SH-SY5Y (cell line): ENCODE measurements around the gene IGFN1.

Source experiments
- GATA2 ChIP-seq: IDR thresholded peaks from 2 replicates; pipeline ENCODE4 v1.6.1; 2011; ENCODE audit warnings: mild to moderate bottlenecking, low read depth, low read length
- GATA3 ChIP-seq: IDR thresholded peaks from 2 replicates; pipeline ENCODE4 v1.6.1; 2011; ENCODE audit warnings: low read depth, mild to moderate bottlenecking, low read length, moderate library complexity

The IGFN1 gene

DNA sequence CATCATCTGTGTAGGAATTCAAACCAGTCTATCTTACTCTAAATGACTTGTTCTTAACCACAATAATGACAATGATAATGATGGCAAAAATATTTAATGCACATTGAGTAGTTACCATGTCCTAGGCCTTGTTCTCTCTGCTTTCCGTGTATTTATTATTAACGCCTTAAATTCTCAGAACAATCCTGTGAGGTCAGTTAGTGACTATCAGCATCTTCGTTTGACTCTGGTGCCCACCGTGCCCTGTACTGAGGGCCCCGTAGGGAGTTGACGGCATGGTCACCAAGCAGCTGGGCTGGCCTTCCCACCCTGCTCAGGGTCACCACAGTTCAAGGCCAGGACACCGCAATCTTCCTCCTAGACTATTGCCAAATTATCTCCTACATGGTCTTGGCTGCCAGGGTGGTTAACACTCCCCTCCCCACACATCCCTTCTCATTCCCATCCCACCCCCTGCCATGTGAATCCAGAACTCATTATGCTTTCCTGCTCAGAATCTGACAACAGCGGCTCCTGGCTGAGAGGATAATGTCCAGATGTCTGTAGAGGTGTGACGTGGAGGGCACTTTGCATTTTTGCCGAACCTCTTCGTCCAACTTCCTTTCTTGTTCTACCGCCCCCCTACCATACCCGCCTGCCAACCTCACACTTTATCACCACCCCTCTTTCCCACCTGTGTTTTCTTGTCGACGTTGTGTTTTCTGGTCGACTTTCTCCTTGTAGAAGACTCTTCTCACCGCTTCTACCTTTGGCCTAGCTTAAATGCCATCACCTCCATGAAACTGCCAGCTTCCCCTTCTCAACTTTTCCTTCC is 33.4 kb downstream of the IGFN1 start:
- TF ChIP-seq GATA2 (no peak), GATA3 (no peak)

GRCh38 chr1:201224666-201225370 is 34.2 kb downstream of the IGFN1 start:
- TF ChIP-seq GATA3: no peak
- TF ChIP-seq GATA2: no peak

- TF ChIP-seq GATA3 (no peak), GATA2 (no peak)
Measured at GRCh38 chr1:201226178-201226514, 35.5 kb downstream of the IGFN1 start.

DNA sequence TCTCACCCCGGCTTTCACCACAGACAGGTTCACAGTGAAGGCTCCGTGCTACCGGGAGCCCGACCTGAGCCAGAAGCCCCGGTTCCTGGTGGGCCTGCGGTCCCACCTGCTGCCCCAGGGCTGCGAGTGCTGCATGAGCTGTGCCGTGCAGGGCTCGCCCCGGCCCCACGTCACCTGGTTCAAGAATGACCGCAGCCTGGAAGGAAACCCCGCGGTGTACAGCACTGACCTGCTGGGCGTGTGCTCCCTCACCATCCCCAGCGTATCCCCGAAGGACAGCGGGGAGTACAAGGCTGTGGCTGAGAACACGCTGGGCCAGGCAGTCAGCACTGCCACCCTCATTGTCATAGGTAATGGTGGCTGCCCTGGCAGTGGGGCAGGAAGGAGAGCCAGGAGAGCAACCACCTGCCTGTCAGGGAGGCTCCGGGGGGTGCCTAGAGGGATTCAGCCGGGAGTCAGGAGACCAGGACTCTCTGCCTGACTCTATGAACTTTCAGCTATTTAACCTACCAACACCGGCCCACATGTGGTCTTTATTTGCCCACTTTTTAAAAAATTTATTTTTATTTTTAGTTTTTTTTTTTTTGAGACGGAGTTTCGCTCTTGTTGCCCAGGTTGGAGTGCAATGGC is 36.4 kb downstream of the IGFN1 start:
- no peak for TF ChIP-seq GATA3
- TF ChIP-seq GATA2: no peak

DNA sequence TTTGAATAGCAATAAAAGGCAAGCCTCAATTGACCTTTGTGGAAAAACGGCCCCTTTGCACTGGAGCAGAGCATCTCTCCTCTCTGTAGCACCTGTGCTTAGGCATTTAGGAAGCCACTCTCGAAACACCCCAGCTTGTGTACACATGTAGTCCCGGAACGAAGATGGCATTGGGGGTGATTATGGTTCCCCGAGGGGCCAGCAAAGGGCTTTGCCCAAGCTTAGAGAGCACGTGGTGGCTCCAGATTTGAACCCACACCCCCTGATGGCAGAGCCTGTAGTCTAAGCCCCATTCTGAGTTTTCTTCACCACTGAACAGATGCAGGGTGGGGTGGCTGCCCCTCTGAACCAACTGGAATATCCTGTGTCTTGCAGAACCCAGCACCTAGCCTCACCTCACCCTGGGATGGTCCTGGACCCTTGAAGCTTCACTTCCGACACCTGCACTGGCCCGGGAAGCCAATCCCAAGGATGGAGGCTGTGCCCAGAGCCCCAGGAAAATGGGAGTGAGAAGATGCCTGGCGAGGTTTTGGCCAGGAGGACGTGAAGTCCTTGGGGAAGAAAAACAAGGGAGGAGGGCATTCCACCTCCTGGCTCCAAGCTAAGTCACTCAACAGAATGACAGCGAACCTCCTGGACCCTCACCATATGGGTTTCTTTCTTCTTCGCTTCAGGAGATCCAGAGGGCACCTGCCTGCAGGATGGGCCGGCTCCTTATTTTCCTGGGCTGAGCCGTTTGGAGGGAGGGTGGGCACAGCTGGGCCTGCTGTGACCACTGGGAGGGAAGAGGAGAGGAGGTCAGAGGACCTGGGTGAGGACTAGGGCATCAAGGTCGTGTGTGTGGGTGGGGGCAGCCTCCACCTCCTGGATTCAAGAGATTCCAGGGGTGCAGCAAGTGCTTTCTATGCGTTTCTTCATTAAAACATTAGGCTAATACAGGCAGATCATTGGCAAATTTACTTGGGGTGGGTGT is 37.7 kb downstream of the IGFN1 start:
- TF ChIP-seq GATA3 (no peak), GATA2 (no peak)

DNA sequence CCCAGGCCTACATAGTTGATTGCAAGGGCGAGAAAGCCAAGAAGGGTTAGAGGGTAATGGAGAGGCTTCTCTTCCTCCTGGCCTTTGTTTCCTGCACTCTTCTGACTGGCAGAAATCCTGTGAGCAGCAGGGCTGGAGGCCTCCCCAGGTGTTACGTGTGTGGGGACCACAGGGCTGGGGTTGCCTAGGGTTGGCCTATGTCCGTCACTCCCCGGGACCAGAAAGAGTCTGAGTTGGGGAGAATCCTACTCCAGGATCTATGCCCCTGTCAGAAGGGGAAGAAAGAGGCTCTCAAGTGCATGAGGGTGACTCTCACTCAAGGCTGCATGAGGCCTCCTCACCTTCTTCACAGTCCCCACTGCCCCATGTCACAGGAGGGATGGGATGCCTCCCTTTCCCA is 38.5 kb downstream of the IGFN1 start:
- TF ChIP-seq GATA2: no peak
- TF ChIP-seq GATA3: no peak

- TF ChIP-seq GATA2: no peak
- no peak for TF ChIP-seq GATA3
Measured at GRCh38 chr1:201229771-201230635, 39.4 kb downstream of the IGFN1 start.

DNA sequence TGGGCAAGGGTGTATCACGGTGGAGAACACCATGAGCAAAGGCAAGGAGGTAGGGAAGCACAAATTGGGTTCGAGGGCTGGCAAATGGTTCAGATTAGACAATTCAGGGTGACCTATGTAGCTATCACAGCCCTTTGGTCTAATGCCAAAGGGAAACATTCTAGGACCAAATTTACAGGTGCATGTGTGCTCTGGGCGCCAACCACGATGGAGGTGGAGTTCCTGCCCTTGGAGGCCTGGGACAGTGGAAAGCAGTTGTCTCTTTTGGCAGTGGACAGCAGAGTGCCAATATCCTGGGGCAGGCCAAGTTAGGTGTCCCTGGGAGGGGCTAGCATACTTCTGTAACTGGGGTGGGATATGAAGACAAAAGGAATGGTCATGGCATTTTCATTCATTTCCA is 40.1 kb downstream of the IGFN1 start:
- TF ChIP-seq GATA3 (no peak), GATA2 (no peak)

DNA sequence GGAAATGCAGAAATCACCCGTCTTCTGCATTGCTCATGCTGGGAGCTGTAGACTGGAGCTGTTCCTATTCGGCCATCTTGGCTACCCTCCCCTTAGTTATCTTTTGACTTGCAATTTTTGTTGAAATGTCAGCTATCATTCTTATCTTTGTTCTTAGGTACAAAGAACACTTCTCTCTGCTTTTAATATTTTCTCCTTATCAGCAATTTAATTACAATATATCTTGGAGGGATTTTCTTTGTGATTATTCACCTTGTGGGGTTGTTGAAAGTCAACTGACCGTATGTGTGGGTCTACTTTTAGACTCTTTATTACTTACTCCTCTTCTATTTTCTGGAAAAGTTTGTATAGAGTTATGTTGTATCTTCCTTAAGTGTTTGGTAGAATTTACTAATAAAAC is 49.5 kb downstream of the IGFN1 start:
- TF ChIP-seq GATA3 (no peak), GATA2 (no peak)

- TF ChIP-seq GATA3 (no peak), GATA2 (no peak)
Measured at GRCh38 chr1:201241736-201242135, 51.1 kb downstream of the IGFN1 start.

GRCh38 chr1:201245082-201245481 is 54.5 kb downstream of the IGFN1 start:
- TF ChIP-seq GATA2 (no peak), GATA3 (no peak)

DNA sequence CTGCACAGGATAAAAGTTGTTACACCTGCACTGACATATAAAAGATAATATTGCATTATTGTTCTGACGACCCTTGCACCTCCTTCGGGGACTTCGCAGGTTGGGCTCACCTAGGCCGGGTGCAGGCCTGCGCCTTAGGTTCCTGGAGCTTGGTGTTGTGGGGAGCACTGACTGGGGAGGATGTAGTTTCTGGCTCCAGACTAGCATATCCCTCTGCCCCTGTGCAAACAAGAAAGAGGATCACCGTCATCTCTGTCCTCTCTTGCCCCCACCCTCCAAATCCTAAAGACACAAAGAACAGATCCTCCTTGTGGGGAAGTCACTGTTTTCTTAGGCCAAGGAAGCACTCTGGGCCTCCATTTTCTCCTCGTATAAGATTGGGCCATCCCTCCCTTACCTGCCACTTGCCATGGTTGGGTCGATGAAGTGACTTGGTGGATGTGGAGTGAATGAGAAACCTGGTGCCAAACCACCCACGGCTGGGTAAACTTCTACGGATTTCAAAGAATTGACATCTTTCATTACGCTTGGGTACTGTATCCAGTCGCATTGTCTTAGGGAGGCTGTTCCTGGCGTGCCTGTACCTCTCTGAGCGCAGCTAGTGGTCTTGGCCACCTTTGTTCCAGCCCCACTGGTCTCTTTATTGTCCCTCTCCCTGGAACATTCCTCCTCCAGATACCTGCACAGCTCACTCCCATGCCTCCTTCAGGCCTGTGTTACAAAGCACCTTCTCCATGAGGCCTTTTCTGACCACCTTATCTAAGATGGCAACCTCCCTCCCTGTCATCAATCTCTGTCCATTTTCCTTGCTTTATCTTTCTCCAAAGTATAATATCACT is 58.3 kb downstream of the IGFN1 start:
- TF ChIP-seq GATA3: no peak
- no peak for TF ChIP-seq GATA2
